Stimulated activated CD8-positive, alpha-beta memory T cell treated with anti-CD3 and anti-CD28 coated beads, Interleukin-12 subunit alpha, Interleukin-12 subunit beta, amount 100 ng/mL, for 4 hours (primary cell): Measurements from ENCODE around the gene SLC25A40.
A peak's percentile ranks its signal among the peaks of the same experiment; 100 is the strongest.
"Not testable (repeated sequence)": the region's sequence is repeated elsewhere in the genome, so short reads cannot be mapped to it uniquely, and the experiment has no call there.

Experiments
- DNase-seq: peaks from one replicate; pipeline ENCODE4 v3.0.0-alpha.2; 2020; ENCODE audit warnings: low read depth

SLC25A40 gene, protein sequence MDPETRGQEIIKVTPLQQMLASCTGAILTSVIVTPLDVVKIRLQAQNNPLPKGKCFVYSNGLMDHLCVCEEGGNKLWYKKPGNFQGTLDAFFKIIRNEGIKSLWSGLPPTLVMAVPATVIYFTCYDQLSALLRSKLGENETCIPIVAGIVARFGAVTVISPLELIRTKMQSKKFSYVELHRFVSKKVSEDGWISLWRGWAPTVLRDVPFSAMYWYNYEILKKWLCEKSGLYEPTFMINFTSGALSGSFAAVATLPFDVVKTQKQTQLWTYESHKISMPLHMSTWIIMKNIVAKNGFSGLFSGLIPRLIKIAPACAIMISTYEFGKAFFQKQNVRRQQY

DNA sequence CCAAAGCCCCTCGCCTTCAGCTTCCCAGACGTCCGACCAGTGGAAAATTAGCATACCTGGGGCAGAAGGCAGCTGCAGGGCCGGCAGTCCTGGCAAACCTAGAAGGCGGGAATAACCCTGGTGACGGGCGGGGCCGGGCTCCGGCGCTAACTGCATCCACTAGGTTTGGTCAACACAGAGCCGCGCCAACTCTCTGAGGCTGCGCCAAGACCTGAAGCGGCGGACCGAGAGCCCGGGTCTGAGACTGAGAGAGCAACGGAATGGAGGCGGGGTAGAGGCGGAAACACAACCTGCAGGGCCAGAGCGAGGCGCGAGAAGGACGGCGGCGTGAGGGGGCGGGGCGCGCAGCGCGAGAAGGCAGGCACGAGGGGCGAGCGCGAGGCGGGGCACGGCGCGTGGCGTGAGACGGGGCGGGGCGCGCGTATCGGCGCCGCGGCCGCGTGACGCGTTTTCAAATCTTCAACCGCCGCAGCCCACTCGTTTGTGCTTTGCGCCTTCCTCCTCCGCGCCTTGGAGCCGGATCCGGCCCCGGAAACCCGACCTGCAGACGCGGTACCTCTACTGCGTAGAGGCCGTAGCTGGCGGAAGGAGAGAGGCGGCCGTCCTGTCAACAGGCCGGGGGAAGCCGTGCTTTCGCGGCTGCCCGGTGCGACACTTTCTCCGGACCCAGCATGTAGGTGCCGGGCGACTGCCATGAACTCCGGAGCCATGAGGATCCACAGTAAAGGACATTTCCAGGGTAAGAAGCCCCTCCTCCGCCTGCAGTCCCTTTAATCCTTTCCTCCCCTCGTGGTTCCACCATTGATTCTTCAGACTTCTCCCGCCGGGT is at the start of gene SLC25A40, which contains the start of gene DBF4:
Gene SLC25A40, minus strand, starts transcription at position 321 of the 829 bp plus-strand sequence. CDS start 17,633 bp downstream, outside the sequence.
Gene DBF4, plus strand, starts transcription at position 454 of the 829 bp plus-strand sequence. Its CDS starts 240 bp downstream, at position 694.
- peak; percentile 95 for DNase-seq

DNA sequence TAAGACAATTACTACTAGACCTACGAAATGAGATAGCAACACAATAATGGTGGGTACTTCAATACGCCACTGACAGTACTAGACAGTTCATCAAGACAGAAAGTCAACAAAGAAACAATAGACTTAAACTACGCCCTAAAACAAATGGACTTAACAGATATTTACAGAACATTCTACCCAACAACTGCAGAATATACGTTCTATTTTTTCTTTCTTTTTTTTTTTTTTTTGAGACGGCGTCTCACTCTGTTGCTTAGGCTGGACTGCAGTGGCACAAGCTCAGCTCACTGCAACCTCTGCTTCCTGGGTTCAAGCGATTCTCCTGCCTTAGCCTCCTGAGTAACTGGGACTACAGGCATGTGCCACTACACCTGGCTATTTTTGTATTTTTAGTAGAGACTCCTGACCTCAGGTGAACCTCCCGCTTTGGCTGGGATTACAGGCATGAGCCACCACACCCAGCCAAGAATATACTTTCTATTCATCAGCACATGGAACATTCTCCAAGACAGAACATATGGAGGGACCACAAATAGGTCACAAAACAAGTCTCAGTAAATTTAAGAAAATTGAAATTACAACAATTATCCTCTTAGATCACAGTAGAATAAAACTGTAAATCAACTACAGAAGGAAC is 46.7 kb upstream of the SLC25A40 start:
- DNase-seq: not testable (repeated sequence)

DNA sequence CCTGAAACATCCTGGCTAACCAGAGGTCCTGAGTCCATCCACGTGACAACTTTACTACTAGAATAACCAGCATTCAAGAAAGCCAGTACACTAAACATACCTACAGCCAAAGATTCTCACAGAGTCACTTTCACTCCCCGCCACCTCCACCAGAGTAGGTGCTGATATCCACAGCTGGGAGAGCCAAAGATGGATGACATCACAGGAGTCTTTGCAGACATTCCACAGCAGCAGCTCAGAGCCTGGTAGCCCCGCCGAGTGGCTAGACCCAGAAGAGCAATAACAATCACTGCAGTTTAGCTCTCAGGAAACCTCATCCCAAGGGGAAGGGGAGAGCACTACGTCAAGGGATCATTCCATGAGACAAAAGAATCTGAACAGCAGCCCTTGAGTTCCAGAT is 44.4 kb upstream of the SLC25A40 start:
- no peak for DNase-seq

DNA sequence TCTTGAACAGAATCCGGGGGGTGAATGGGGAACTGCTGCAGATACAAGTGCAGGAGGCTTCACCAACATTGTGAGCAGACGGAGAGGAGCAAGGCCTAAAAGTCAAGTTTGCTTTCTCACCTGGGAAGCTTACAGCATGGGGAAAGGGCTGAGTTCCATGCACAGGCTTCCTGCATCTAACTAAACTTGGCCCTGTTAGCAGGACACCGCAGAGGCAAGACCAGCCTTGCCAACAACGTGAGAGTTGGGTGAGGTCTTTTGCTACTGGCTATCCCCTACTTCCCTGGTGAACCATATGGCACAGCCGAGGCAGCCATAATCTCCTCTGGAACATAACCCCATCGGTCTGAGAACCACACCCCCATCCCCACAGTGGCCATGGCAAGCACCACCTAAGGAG is 43.7 kb upstream of the SLC25A40 start:
- no peak for DNase-seq

DNA sequence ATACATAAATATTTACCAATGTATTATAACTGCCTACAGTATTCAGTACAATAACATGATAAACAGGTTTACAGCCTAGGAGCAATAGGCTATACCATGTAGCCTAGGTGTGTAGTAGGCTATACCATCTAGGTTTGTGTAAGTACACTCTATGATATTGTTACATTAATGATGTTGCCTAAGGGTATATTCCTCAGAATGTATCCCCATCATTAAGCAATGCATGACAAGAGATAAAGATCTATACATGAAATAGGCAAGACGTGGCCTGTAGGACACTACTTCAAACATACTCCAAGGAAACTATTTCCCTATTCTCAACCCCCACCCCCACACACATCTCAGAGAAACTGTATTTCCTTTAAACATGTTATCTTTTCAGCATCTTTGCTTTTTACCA is 42.6 kb upstream of the SLC25A40 start:
- DNase-seq: no peak

DNA sequence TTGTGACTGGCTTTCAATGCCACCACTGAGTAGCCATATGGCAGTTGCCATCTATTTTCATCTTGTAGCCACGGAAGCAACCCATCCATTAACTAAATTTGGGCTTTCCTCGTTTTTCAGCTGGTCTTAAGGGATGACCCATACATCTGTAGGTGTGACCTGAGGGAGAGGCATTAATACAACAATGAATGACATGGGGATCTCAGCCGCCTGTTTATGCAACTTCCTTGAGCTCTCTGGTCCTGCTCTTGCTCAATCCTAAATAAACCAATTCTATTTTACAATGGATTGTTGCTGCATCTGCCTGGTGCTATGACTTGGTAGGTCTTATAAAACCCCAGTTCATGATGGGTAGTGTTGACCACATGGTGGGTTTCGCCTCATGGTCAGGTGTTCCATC is 36.0 kb upstream of the SLC25A40 start:
- DNase-seq: no peak

DNA sequence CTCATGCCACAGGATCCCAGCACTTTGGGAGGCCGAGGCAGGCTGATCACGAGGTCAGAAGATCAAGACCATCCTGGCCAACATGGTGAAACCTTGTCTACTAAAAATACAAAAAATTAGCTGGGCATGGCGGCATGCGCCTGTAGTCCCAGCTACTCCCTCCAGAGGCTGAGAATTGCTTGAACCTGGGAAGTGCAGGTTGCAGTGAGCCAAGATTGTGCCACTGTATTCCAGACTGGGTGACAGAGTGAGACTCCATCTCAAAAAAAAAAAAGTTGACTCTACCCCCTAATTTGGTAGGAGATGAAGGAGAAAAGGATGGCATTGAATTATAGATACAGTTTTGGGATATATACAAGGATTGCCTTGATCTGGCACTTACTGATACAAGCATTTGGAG is 32.7 kb upstream of the SLC25A40 start:
- not testable (repeated sequence) for DNase-seq

DNA sequence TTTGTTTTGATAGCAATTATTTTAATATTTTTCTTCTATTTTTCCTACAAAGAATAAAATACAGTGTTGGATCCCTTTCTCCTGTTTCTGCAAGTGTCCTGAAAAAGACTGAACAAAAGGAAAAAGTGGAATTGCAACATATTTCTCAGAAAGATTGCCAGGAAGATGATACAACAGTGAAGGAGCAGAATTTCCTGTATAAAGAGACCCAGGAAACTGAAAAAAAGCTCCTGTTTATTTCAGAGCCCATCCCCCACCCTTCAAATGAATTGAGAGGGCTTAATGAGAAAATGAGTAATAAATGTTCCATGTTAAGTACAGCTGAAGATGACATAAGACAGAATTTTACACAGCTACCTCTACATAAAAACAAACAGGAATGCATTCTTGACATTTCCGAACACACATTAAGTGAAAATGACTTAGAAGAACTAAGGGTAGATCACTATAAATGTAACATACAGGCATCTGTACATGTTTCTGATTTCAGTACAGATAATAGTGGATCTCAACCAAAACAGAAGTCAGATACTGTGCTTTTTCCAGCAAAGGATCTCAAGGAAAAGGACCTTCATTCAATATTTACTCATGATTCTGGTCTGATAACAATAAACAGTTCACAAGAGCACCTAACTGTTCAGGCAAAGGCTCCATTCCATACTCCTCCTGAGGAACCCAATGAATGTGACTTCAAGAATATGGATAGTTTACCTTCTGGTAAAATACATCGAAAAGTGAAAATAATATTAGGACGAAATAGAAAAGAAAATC is 31.2 kb upstream of the SLC25A40 start:
- DNase-seq: not testable (repeated sequence)

DNA sequence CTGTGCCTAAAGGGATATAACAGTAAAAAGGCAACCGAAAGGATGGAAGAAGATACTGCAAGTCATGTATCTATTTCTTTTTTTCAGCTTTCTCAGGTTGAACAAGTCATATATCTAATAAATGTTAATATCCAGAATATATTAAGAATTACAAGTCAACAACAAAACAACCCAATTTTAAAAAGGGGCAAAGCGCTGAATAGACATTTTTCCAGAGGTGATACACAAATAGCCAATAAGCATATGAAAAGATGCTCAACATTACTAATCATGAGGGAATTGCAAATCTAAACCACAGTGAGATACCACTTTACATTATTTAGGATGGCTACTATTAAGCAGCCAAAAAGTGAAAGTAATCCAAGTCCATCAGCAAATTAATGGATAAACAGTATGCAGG is 23.1 kb upstream of the SLC25A40 start:
- no peak for DNase-seq

DNA sequence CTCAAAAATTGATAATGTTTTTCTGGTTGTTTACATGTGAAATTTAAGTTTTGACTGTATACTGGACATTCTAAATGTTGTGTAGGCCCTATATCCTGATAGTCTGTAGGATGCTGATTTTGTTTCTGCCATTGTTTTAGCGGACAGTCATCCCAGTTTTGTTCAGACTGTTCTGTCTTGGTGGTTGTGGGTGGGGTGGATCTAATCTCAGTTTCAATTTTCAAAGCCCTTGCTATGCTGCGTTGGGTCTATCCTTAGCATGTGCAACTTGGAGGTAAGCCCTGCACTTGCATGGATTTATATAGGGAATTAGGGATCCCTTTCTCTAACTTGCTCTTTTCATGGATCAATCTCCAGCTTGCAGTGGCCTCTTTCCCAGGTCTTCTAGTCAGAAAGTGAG is 19.2 kb upstream of the SLC25A40 start:
- DNase-seq: no peak

DNA sequence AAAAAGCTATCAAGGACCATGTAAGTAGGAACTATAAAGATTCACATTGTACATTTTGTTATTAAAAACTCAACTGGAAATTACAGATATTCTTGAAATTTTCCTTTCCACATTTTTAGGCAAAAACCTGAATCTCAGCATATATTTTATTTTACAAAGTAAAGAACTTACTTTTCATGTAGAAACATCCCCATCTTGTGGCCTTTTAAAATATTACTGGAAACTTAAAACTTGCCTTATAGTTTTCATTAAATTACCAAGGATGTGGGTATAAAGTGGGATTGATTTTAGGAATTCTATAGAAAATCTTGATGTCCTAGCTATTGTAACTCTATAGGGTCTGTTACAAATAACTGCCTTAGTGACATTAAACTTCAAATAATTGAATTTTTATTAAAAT is 10.7 kb upstream of the SLC25A40 start:
- DNase-seq: no peak

DNA sequence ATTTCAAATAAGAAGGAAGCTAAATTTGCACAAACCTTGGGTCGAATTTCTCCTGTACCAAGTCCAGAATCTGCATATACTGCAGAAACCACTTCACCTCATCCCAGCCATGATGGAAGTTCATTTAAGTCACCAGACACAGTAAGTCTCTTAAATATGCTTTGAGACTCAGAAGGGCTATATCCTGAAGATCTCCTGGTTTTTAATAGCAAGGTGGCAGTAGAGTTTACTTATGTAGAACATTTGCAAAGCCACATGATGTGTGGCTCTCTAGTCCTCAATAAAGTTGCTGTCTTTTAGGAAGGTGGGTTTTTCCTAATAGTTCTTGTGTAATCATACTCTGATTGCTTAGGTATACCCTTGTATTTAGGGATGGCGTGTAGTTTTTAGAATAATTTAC is 8.9 kb upstream of the SLC25A40 start:
- DNase-seq: no peak

DNA sequence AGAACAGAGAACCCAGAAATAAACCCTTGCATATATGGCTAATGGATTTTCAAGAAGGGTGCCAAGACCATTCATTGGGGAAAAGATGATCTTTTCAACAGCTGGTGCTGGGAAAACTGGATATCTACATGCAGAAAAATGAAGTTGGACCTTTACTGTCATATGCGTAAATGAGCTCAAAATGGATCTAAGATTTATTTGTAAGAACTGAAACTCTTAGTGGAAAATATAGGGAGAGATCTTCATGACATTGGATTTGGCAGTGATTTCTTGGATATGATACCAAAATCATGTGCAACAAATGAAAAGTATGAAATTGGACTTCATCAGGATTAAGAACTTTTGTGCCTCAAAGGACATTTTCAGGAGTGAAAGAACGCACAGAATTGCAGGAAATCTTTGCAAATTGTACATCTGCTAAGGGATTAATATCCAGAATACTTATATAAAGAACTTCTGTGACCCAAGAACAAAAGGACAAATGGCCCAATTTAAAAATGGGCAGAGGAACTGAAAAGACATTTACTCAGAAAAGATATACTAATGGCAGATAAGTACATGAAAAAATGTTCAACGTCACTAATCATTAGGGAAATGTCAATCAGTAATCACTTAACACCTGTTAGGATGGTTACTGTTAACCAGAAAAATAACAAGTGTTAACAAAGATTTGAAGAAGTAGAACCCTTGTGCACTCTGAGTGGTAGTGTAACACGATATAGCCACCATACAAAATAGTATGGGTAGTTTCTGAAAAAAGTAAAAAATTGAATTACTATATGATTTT is 6.2 kb upstream of the SLC25A40 start:
- DNase-seq: no peak

DNA sequence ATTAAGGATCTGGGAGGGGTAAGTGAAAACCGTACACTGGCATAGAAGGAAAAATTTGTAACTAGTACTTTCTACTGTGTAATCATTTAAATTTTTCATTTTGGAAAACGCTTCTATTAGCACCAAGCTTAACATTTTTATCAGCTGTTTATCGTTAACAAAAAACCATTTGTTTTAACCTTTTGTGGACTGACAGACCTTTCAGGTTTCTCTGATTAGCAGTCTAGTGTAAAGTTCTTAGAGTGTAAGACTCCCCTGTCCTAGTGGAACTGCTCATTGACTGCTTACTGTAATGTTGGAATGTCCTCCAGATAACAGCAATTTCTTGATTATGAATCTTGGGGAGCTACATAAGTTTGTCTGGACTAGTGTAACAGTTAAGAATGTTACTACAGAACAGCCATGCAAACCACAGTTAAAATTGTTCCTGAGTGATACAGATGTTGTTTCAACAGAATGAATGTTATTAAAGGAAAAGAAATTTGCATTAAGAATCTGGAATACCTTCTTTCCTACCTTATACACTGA is 2.1 kb upstream of the SLC25A40 start:
- no peak for DNase-seq

DNA sequence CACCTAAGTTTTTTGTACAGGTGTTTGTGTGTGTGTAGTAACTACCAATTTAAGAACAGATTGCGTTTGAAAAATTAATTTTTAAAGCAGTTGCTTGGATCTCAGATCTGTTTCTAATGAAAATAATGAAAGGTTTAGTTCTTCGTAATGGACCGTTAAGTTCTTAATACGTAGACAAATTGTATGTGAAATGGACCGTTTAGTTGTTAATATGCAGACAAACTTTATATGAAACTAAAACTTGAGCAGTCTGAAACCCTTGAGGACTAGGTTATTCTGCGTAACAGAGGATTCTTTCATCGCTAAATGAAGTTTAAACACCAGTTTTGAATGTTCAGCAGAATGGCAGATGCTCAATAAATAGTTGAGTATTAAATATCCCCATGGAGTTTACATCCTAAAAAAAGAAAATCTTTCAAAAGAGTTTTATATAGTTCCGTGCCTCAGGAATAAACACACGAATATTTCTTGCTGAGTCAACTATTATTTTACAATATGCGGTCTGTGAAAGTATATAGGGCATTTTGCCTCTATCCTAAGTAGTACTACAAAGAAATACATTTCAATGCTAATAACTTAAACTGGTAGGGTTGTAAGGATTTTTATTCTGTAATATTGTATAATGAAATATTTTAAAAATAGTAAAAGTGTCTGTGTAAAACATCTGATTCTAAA is 1.3 kb upstream of the SLC25A40 start:
- no peak for DNase-seq

DNA sequence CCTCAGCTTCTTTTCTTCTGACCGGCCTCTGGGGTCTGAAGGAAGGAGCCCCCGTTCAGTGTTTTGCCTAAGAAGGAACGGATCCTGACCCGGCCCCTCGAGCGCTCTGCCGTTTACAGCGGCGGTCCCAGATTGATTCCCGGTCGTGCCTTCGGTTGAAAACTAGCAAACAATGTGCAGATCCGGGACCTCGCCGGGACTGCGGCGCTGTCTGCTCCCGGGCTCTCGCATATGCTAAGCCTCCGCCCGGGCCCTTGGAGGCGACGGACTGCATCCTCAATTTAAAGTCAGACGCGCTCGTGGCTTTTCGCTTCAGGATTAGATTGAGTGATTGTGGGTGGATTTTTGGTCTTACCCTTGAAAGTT is 692 bp upstream of the SLC25A40 start:
- DNase-seq: no peak

DNA sequence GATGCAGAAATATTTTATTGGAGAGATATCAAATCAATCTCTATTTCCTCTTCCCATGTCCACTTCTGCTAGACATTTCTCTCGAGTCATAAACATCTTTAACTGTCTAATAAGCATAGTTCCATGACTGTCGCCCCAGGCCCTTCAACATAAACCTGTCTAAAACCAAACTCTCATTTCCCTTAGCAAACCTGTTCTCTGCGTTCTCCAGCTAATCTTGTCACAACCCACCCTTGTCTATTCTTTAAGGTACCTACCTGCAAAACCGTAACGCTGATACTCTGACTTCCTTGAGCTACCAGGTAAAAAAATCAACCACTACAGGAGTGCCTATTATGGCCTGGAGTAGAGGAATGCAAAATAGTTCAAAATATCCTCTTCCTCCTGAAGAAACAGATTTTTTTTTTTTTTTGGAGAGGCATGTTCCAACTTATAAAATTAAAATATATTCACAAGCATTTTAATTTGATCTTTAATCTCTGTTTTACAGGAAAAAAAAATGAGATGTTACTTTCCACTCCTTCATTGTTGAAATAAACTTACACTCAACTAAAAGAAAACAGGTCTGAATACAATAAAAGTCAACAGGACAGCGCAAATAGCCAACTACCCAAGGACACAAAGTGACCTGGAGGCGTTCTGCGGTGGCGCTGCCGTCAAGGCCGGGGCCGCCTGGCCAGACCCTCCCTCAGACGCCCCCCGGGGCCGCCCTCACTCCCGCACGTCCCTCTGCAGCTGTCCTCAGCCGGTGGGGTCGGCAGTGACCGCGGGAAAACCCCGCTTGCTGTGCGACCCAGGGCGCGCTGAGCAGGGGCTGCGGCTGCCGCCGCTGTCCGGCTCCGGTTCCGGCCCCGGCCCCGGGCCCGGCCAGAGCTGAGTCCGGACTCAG is 765 bp downstream of the SLC25A40 start:
- DNase-seq: peak; percentile 6

DNA sequence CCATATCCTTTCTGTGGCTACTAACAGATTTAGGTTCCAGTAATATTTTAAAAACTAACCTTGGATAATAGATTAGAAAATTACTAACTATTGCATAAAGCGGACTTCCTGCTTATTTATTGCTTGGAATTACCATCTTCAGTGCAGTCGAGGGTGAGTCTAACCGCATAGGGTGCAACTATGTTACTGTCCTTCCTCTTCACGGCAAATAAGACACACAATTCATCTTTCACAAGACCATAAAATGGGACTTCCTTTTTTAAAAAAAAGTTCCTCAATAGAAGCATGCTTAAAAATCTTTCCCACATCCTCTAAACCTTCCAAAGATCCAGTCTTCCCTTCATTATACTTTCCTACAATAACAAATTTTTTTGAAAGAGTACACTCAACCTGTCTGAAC is 2.1 kb downstream of the SLC25A40 start:
- DNase-seq: no peak

DNA sequence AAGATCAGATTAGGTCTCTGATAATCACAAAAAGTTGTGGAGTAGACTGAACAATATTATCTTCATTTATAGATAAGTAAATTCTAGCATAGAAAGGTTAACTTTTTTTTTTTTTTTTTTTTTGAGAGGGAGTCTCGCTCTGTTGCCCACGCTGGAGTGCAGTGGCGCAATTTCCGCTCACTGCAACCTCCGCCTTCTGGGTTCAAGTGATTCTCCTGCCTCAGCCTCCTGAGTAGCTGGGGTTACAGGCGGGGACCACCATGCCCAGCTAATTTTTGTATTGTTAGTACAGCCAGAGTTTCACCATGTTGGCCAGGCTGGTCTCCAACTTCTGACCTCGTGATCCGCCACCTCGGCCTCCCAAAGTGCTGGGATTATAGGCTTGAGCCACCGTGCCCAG is 2.8 kb downstream of the SLC25A40 start:
- not testable (repeated sequence) for DNase-seq
